Measurements from ENCODE around the gene MRPS6.

The MRPS6 gene

GRCh38 chr21:34073032-34073748 lies at the start of gene MRPS6, which contains the start of gene SLC5A3:
Gene MRPS6 (plus strand): TSS chr21:34073578. CDS start chr21:34073701, 123 bp downstream.
Gene SLC5A3 (plus strand): TSS chr21:34073578. CDS start chr21:34095199, 21,621 bp downstream.
- DNase-seq (ENCODE audit: low read depth) = peak; percentile 78

- DNase-seq (ENCODE audit: low read depth) = no peak
Measured at GRCh38 chr21:34023691-34024373, 49.5 kb upstream of the MRPS6 start.

- no peak for DNase-seq (ENCODE audit: low read depth)
Measured at GRCh38 chr21:34024374-34024693, 49.0 kb upstream of the MRPS6 start.

GRCh38 chr21:34027721-34028461 lies 45.5 kb upstream of the MRPS6 start:
- peak; percentile 59 for DNase-seq (ENCODE audit: low read depth)

GRCh38 chr21:34029743-34030528 lies 43.4 kb upstream of the MRPS6 start:
- peak; percentile 94 for DNase-seq (ENCODE audit: low read depth)

GRCh38 chr21:34031835-34032370 lies 41.5 kb upstream of the MRPS6 start:
- DNase-seq (ENCODE audit: low read depth) = no peak

GRCh38 chr21:34034369-34035014 lies 38.9 kb upstream of the MRPS6 start:
- peak; percentile 17 for DNase-seq (ENCODE audit: low read depth)

- DNase-seq (ENCODE audit: low read depth) = no peak
Measured at GRCh38 chr21:34035619-34036354, 37.6 kb upstream of the MRPS6 start.

GRCh38 chr21:34037009-34037795 lies 36.2 kb upstream of the MRPS6 start:
- DNase-seq (ENCODE audit: low read depth) = peak; percentile 84

- DNase-seq (ENCODE audit: low read depth) = no peak
Measured at GRCh38 chr21:34039678-34040382, 33.5 kb upstream of the MRPS6 start.

GRCh38 chr21:34042735-34043134 lies 30.6 kb upstream of the MRPS6 start:
- no peak for DNase-seq (ENCODE audit: low read depth)

- no peak for DNase-seq (ENCODE audit: low read depth)
Measured at GRCh38 chr21:34043333-34043732, 30.0 kb upstream of the MRPS6 start.

- no peak for DNase-seq (ENCODE audit: low read depth)
Measured at GRCh38 chr21:34046917-34047316, 26.5 kb upstream of the MRPS6 start.

- no peak for DNase-seq (ENCODE audit: low read depth)
Measured at GRCh38 chr21:34047835-34048234, 25.5 kb upstream of the MRPS6 start.

GRCh38 chr21:34052171-34052570 lies 21.2 kb upstream of the MRPS6 start:
- DNase-seq (ENCODE audit: low read depth) = no peak

- DNase-seq (ENCODE audit: low read depth) = no peak
Measured at GRCh38 chr21:34054259-34054658, 19.1 kb upstream of the MRPS6 start.

- DNase-seq (ENCODE audit: low read depth) = no peak
Measured at GRCh38 chr21:34055615-34056014, 17.8 kb upstream of the MRPS6 start.

GRCh38 chr21:34061983-34062382 lies 11.4 kb upstream of the MRPS6 start:
- DNase-seq (ENCODE audit: low read depth) = peak; percentile 39

GRCh38 chr21:34065027-34065426 lies 8.4 kb upstream of the MRPS6 start:
- peak; percentile 61 for DNase-seq (ENCODE audit: low read depth)

Data from amniotic epithelial cell (primary cell).